Dermis microvascular lymphatic vessel endothelial cell (primary cell): ENCODE results near the gene FADS2. TPM values are rescaled to one million over a fixed set of nuclear protein-coding genes. Genes with fewer than 3 reads are reported as not detected.
"Not testable (repeated sequence)": the region's sequence is repeated elsewhere in the genome, so short reads cannot be mapped to it uniquely, and the experiment has no call there.

Source experiments
- DNase-seq, 2 donors: peaks; one replicate each; pipeline versions ENCODE4 v3.0.0 to v3.0.0-alpha.2; 2010; ENCODE audit warnings: low read depth in 2 of 2
- total RNA-seq: library from RNA; depleted of rRNA; stranded (reverse); fragments of >200 nt; gene quantifications from 2 replicates; pipeline ENCODE4 v1.2.1, GENCODE V29; 2014

FADS2 gene
- total RNA-seq, 1 donor from 2014 or later: 114 TPM

DNA sequence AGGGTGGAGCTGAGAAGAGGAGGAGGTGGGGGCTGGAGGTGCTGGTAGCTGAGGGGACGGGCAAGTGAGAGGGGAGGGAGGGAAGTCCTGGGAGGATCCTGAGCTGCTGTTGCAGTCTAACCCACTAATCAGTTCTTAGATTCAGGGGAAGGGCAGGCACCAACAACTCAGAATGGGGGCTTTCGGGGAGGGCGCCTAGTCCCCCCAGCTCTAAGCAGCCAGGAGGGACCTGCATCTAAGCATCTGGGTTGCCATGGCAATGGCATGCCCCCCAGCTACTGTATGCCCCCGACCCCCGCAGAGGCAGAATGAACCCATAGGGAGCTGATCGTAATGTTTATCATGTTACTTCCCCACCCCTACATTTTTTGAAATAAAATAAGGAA is 38.9 kb downstream of the FADS2 start:
- DNase-seq: no peak

DNA sequence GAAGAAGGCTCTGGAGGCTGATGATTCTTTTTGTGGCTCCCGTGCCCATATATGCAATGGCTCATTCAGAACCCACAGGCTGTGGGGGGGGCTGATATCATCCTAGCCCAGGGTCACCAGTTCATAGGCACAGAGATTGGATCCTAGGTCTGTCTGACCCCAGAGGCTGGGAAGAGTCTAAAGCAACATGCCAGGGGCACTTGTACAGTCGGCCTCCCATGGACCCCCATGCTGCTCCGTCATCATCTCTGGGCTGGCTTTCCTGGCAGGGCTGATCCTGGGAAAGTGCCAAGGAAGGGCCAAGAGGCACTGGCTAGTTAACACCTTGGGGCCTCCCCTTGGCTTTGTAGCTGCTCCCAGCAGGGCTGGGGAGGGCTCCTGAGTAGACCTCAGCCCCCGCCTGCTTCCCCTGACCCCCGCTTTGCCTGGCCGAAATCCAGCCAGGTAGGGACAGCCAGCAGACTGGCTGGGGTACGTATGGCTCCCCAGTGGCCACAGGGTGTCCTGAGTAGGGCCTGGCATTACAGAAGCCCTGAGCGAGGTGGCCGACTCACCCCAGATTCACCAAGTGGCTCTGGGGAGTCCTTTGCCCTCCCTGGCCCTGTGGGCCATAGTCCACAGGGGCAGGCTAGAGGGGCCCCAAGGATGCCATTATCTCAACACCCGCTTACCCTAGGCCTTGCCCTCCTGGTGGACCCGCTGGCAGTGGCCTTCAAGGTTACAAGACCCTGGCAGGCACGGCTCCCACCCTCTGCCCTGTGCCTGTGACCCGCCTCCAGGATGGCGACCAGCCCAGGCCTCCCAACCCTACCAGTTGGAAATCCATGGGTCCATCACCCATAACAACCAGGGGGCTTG is 40.7 kb downstream of the FADS2 start:
- DNase-seq: no peak

DNA sequence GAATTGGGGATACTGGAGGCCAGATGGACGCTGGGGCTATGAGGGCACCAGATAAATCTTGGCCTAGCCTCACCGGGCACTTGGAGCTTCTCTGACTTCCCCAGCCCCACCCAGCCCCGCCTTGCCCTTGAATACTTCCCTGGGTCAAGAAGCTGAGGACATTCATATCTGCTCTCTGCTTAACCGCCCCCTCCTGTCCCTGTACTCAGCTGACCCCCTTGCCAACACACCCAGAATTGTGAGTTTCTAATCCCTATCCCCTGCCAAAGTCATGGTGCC is 41.3 kb downstream of the FADS2 start:
- DNase-seq: no peak

DNA sequence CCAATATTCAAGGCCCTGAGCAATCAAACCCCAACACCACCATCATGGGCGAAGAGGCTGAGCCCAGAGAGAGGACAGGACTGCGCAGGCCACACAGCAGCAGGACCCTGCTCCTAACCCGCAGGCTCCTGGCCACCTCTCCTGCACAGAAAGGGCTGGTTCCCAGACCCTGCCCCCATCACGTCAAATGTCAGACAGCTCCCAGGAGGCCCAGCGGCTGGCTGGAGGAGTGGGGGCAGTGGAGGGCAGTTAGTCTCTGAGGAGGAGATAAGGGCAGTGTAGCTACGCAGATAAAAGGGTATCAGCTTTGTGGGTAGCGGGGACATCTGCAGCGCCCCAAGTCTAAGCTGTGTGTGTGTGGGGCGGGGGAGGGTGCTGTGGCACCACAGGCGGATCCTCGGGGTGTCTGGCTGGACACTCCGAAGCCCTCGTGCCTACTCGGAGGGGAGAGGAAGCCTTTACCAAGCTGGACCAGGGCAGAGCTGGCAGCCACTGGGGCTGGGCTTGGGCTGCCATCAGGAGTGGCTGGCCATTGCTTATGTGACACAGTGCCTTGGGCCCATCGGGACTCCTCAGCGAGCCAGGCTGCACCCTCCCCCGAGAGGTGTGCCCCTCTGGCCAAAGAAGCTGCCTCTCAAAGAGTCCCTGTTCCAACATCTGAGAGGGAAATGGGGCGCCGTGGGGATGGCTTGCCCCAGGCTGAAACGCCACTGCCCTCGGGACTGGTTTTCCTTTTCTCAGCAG is 41.8 kb downstream of the FADS2 start:
- DNase-seq: no peak

DNA sequence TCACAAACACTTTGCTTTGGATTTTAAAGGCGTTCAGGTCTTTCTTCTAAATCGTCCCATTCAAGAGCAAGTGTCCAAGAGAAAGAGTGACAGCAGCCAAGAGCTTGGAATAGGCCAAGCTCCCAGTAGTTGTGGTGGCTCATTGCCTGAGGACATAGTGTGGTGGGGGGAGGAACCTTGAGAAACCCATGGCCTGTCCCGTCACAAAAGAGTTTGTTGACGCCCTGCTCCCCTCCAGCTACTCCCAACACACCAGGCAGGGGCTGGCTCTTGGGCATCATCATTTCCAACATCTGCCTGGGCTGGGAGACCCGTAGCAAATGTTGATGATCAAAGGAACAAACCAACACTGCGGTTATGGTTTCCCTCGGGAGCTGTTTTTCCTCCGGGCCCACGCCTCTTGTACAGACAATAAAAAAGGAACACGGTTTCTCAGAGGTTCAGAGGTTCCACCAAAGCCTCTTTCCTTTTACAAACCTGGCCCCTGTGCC is 42.5 kb downstream of the FADS2 start:
- DNase-seq: no peak

DNA sequence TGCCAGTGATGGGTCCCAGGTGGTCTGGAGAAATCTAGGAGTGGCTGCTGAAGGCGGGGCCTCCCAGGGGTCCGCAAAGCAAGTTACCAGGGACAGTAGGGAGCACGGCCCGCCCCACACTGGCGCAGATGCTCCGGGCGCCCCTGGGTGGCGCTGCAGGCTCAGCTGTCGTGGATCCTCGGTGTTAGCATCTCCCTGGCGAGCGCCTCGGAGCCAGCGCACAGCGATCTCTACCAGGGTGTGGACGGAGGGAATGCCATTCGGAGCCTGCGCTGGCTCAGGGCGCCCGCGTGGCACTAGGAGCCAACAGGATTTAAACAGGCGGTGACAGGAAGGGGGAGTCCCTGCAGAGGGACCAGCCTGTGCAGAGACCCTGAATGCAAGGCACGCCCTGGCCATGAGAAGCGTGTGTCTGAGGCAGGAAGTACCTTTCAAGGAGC is 43.1 kb downstream of the FADS2 start:
- peak; percentile 49 to 81 for DNase-seq

DNA sequence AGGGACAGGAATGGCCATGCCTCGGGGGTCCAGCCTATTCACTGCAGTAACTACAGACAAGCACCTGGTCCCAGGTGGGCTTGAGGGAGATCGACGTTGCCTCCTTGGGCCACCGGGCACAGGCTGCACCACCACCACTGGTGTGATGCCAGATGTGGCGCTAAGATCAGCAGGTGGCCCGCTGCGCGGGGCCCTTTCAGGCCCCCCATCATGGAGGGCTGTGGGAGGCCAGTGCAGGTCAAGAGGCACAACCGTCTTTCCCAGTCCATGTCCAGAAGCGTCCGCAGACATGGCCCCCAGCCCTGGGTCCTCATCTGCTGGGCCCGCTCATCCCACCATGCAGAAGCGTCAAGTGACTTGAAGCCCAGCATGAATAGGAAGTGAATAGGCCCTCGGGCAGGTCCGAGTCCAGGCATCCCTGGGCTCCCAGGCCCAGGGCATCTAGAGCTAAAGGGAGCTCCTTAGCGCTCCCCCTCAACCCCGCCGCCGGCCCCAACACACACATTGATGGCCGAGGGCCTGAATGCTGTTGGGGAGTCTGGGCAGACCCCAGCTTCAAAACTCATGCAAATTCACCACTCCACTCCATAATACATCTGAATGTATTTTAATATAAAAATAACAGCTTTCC is 45.0 kb downstream of the FADS2 start:
- no peak for DNase-seq

DNA sequence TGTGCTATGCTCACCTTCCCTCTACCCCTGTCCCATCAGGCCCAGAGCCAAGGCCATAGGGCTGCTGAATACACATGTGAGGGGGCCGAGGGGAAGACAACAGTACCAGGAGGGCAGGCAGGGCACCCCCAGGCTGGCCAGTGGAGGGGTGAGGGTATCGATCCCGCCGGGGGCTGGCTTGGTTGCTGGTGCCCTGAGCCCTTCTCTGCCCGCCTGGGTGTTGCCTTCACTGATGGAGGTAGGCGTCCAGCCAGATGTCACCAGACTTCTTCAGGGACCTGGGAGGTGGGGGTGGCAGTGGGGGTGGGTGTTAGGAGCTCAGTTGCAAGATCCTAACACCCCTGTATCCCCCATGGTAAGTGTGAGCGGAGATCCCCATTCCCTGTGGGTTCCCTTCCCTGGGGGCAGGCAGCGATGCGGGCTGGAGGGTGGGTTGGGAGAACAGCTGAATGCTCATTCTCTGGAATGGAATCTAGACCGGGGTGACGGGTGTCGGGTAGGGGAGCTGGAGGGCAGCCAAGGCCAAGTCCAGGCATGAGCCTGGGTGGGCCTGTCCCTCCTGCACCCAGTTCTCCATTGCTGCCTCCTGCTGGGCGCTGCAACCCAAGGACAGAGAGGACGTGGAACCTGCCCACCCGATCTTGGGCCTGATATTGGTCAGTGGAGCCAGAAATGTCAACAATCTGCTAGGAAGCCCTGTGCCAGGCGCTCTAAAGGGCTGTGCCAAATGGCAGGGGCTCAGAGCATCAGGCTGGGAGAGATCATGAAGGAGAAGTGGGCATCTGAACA is 45.7 kb downstream of the FADS2 start:
- no peak for DNase-seq

DNA sequence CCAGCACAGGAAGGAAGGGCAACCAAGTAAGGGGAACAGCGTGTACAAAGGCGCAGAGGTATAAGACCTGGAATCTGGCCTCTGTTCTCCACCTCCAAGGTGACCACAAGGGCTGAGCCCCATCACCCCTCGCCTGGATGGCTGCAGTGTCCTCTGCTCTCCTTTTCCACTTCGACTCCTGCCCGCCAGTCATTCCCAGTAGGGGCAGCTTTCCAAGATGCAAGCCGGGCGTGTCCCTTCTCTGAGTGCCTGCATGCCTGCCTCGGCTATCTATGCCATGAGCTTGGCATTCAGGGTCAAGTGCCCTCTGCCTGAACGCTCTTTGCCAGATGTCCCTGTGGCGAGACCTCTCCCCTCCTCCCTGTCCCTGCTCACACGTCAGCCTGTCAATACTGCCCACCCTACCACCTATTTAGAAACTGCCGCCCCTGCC is 46.3 kb downstream of the FADS2 start:
- no peak for DNase-seq

DNA sequence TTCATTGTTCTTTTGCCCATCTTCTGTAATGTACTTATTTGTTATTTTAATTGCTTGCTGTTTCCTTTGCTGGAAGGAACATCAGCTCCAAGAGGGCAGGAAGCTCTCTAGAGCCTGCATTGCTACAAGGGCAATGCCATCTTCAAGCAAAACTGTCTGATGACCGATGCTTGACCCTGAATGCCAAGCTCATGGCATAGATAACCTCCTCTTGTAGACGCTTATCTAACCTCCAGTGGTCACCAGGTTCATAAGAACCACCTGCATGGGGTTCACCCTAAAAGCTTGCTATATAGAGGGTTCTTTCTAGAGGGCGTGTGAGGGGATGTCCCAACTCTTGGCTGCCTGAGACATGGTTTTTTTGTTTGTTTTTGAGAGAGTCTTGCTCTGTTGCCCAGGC is 46.8 kb downstream of the FADS2 start:
- DNase-seq: no peak

DNA sequence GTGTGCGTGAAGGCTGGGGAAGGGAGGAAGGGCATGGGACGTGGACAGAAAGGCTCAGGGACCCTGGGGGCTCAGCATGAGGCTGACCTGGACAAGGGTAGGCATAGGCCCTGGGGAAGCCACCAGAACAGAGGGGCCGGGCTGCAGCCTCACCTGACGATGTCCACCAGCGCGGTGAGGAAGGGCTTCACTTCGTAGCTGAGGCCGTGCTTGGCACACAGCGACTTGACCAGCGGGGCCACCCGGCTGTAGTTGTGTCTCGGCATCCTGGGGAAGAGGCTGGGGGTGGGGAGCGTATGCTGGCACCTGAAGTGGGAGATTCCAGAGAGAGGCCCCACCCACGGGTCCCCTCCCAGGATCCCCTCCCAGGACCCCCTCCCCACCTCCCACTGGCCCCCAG is 47.6 kb downstream of the FADS2 start:
- no peak for DNase-seq

DNA sequence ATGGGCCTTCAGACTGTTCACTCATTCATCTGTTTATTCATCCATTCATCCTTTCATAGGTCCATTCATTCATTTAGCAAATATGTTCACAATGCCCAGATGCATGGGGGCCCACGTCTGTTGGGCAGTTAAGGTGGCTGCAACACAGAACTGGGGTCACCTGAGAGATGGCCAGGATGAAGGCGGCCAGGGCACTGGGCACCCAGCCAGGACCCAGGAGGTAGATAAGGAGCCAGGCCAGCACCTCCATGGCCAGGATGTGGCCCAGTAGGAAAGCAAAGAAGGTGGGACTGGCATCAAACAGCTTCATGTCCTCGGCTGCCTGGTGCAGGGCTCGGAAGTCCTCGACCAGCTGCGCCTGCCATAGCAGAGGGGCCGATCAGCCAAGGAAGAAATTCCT is 51.1 kb downstream of the FADS2 start:
- DNase-seq: no peak

DNA sequence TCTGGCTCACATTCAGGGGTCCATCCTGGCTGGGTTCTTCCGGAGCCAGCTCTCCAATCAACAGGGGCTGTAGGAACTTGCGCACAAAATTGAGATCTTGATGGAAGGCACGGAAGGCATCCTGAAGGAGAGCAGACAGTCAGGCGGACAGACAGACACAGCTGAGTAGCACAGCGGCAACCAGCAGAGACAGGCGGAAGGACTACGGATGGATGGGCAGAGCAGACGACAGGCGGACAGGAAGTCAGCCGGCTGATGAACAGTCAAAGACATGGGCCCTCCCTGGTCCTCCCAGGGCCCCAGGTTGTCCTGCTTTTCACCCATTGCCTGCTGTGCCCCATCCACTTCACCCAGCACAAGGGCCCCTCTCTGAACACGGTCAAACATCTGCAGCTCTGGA is 51.9 kb downstream of the FADS2 start:
- no peak for DNase-seq

DNA sequence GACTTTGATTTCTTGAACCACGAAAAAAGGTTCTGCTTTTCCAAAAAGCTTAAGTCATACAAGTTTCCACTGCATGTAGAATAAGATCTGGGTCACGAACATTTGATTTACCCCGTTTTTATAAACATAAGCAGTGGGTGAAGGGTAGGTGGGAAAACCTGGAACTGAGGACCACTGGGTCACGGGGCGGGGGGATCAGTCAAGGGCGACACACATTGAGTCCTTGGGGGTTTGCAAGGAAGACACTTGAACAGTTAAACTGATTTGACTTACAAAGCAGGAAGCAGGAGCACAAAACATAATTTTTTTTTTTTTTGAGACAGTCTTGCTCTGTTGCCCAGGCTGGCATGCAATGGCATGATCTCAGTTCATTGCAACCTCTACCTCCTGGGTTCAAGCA is 52.4 kb downstream of the FADS2 start:
- no peak for DNase-seq

DNA sequence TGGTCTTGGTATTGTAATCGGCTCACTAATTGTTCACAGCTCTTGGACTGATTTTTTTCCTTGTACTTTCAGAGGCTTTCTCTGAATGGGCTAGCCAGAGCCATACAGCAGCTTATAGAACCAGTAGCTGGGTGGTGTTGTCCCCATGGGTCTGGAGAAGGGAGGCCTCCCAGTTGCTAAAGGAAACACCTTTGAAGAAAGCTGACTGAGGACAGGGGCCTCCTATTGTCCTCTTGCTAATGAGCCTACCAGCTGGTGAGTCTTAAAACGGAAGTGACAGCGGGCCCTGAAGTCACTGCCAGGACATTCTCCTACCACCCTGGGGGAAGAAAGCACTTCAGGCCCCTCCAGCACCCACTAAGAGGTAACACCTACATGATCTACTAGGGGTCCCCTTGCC is 53.3 kb downstream of the FADS2 start:
- DNase-seq: peak in 1 of 2 donors; percentile 73

DNA sequence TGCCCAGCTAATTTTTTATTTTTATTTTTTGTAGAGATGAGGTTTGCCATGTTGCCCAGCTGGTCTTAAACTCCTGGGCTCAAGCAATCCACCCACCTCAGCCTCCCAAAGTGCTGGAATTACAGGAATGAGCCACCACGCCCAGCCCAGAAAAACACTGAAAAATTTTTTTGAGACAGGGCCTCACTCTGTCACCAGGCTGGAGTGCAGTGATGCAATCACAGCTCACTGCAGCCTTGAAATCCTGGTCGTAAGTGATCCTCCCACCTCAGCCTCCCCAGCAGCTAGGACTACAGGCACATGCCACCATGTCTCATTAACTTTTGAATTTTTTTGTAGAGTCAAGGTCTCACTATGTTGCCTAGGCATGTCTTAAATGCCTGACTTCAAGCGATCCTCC is 54.2 kb downstream of the FADS2 start:
- DNase-seq: not testable (repeated sequence)

DNA sequence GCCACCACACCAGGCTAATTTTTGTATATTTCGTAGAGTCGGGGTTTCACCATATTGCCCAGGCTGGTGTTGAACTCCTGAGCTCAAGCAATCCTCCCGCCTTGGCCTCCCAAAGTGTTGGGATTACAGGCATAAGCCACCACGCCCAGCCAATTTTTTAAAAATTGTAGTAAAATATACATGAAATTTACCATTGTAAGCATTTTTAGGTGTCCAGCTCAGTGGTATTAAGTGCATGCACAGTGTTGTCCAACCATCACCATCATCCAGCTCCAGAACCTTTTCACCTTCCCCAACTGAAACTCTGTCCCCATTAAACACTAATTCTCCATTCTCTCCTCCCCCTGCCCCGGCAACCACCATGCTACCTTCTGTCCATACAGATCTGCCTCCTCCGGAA is 54.8 kb downstream of the FADS2 start:
- no peak for DNase-seq

DNA sequence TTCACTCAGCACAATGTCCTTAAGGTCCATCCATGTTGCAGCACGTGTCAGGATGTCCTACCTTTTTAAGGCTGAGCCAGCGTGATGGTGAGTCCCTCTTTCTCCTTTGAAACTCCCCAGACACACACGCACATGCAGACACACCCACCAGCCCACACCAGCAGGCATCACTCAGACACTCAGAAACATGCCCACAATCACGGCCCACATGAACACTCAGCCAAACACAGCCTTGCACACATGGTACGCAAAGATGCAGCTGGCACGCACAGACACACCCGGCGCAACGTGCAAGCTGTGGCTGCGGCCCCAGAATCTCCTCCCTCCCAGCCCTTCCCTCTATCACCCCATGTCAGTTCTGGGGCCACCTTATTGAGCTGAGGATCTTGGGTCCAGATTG is 55.2 kb downstream of the FADS2 start:
- no peak for DNase-seq

DNA sequence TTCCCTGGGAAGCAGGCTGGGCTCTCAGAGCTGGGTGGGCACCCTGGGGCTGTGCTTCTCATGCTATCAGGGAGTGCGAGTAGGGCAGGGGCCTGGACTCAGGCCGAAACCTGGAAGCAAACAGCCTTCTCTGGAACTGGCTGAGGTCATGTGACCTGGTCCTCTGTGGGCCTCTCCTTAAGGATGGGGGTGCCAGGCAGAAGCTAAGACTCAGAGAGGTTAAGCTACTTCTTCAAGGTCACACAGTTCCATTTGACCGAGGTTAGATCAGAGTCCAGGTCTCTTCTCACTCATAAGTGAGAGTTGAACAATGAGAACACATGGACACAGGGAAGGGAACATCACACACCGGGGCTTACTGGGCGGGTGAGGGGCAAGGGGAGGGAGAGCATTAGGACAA is 55.8 kb downstream of the FADS2 start:
- DNase-seq: no peak

DNA sequence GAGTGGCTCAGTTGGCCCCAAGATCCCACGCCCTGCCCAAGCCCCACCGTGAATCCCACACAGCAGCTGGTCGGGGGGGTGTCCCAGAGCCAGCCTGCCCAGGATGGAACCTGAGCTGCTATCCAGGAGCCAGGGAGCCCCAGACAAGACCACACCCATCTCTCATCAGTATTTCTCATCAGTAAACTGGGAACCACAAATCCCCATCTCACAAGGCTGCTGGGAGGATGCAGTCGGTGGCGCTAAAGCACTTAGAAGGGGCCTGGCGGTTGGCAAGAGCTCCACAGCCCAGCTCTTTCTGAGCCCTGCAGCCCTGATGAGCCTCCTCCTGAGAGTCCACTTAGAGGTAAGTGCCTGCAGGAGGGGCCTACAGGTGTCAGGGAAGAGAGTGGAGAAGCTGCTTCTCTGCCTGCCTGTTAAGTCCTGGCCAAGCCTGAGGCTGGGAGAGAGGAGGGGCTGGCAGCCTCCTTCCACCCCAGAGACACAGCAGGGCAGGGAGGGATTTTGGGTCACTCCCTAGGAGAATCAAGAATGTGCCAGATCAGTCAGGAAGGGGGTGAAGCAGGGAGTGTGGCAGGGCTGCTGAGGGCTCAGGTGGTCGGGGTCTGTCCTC is 57.2 kb downstream of the FADS2 start:
- DNase-seq: no peak
